Esophagus mucosa (tissue), 1 donor: ENCODE results near the gene SRRM4. TPM values are rescaled to one million over a fixed set of nuclear protein-coding genes. Genes with fewer than 3 reads are reported as not detected.
A peak's percentile ranks its signal among the peaks of the same experiment; 100 is the strongest.
"Not testable (repeated sequence)": the region's sequence is repeated elsewhere in the genome, so short reads cannot be mapped to it uniquely, and the experiment has no call there.

Source experiments
- ATAC-seq: fragments of 200-7000 bp; cut with Tn5 transposase; one replicate; pipeline ENCODE4 v1.9.1; 2020
- total RNA-seq: library from RNA; stranded (reverse); gene quantifications from one replicate; pipeline ENCODE4 v1.2.4, GENCODE V29; 2023
- donor health status: DM: yes; HTN: yes; CAD: no.

The SRRM4 gene, protein sequence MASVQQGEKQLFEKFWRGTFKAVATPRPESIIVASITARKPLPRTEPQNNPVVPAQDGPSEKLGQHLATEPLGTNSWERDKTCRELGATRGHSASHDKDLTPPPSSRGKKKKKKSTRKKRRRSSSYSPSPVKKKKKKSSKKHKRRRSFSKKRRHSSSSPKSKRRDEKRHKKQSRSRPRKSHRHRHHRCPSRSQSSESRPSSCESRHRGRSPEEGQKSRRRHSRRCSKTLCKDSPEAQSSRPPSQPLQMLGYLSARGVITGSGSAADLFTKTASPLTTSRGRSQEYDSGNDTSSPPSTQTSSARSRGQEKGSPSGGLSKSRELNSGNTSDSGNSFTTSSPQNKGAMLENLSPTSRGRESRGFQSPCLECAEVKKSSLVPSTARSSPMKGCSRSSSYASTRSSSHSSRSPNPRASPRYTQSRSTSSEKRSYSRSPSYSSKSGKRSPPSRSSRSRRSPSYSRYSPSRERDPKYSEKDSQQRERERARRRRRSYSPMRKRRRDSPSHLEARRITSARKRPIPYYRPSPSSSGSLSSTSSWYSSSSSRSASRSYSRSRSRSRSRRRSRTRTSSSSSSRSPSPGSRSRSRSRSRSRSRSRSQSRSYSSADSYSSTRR
- total RNA-seq, result not detected

- no peak for ATAC-seq
Observed at GRCh38 chr12:118981285-118982211, at the start of gene SRRM4. SRRM4 (plus strand) TSS chr12:118981541; CDS start chr12:118981883, 342 bp downstream.

DNA sequence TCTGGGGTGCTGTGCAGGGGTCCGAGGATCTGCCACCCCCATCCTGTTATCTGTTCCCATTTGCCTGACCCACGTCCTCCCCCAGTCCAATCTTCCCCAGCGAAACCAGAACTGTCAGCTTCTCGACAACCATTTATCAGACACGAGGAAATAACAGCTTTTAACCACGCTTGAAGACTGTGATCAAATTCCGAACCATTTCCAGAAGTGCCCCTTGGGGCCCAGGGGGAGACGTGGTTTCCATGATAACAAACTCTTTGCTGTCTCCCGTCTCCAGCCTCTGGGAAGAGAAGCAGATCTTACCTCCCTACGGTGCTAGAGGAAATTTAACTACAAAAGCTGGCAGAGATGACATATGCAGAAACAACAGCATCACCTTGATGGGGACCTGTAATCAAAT is 35.1 kb upstream of the SRRM4 start:
- ATAC-seq, result no peak

- no peak for ATAC-seq
Observed at GRCh38 chr12:118958520-118958919, 22.8 kb upstream of the SRRM4 start.

- ATAC-seq, result no peak
Observed at GRCh38 chr12:118959348-118959747, 22.0 kb upstream of the SRRM4 start.

- no peak for ATAC-seq
Observed at GRCh38 chr12:118959985-118960560, 21.3 kb upstream of the SRRM4 start.

- ATAC-seq, result no peak
Observed at GRCh38 chr12:118960865-118961264, 20.5 kb upstream of the SRRM4 start.

- ATAC-seq, result no peak
Observed at GRCh38 chr12:118964988-118965387, 16.4 kb upstream of the SRRM4 start.

GRCh38 chr12:118970856-118971255 is 10.5 kb upstream of the SRRM4 start:
- no peak for ATAC-seq

DNA sequence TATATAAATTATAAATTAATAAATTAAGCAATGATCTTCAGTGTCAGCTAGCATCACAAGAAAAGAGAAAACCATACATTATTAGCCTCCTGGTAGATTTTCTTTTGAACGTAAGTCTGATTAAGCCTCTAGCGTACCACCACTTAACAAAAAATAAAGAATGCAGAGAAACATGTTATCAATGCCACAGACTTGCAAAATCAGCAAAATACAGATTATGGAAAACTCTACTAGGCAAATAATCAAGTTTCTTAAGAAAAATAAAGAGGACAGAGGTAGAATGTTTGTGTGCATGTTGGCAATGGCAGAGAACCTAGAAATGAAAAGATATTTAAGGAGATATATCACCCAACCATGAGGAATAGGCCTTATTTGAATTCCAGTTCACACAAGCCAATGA is 8.4 kb upstream of the SRRM4 start:
- ATAC-seq, result no peak

GRCh38 chr12:118979763-118980406 is 1.5 kb upstream of the SRRM4 start:
- peak; percentile 37 for ATAC-seq

DNA sequence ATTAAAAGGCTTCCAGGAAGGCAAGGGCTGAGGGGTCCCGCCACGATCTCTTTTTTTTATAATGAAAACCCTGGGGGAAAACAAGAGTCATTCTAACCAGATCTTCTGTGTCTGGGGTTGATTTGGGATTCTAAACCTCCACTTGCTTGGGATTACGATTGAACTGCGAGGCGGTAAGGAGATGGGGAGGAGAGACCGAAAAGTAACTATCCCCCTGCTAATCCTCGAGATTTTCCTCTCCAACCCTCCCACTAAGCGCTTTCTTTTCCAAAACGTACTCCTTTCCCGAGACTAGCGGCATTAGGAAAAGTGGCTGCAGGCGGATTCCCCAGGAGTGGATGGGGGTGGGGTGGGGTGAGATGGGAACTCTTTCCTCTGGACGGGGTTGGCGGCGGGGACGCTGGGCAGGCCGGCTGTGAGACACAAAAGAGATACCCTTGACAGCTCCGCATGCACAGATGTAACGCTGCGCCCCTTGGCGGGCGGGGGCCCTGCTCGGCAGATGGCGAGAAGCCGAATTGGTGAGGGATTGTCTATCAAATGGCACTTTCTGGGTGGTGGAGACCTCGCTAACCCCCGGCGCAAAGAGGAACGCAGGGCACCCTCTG is 830 bp upstream of the SRRM4 start:
- no peak for ATAC-seq

DNA sequence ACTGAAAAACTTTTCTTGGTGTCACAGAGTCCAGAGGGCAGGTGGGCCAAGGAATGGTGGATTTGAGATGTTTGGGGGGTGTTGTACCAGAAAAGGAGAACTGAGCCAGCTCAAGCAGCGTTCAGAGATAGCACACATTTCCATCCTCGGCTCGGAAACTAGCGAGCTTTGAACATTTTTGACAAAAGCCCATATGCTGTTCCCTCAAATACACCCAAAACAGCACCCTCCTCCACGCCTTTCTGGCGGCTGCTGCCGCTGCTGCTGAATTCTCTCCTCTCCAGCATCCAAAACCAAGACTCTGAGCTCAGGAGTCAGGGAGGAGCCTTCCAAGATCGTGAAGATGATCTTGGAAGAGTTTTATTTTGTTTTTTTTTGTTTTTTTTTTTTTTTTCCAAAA is 961 bp downstream of the SRRM4 start:
- ATAC-seq, result no peak

GRCh38 chr12:118982984-118983761 is 1.8 kb downstream of the SRRM4 start:
- no peak for ATAC-seq

GRCh38 chr12:118984161-118984943 is 3.0 kb downstream of the SRRM4 start:
- ATAC-seq, result no peak

- no peak for ATAC-seq
Observed at GRCh38 chr12:118986050-118986449, 4.7 kb downstream of the SRRM4 start.

- no peak for ATAC-seq
Observed at GRCh38 chr12:118999107-118999506, 17.8 kb downstream of the SRRM4 start.

GRCh38 chr12:119005085-119005484 is 23.7 kb downstream of the SRRM4 start:
- no peak for ATAC-seq

- no peak for ATAC-seq
Observed at GRCh38 chr12:119005913-119006312, 24.6 kb downstream of the SRRM4 start.

DNA sequence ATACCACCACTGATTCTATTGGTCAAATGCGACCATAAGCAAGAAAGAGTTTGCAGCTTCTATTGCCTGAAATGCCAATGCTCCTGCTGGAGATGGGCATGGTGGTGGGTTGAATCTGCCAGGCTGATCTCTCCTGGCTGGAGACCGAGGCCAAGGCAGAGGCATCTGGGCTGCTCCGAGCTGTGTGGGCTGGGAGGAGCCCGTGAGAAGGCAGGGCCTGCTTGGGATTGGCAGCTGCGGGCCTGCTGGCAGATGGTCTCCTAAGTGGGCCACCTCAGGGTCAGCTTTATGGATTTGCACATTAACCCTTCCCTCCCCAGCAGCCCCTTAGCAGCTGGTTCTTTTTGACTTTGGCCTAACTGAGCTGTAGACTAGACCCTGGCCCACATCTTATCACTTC is 25.4 kb downstream of the SRRM4 start:
- no peak for ATAC-seq

GRCh38 chr12:119008273-119008672 is 26.9 kb downstream of the SRRM4 start:
- ATAC-seq, result not testable (repeated sequence)
